HG02678 (cell line): ENCODE data around the gene SIDT1.

Source experiments
- ATAC-seq: cut with Tn5 transposase; IDR thresholded peaks from one replicate; pipeline ENCODE4 v1.9.1; 2021; ENCODE audit warnings: mild to moderate bottlenecking, moderate library complexity; ENCODE audit not compliant: unreplicated experiment

SIDT1 gene

DNA sequence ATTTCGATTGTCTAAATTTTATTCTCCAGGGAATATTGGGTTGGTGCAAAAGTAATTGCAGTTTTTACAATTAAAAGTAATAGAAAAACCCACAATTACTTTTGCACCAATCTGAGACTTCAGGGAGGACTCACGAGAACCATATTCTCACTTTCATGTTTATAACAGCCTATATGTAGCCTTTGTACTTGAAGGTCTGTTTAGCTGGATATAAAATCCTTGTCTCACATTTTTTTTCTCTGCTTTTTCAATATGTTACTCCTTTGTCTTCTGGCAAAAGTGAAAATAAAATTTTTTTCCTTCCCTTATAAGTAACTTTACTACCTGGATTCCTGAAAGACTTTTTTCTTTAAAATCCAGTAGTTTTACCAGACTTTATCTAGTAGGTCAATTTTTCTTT, 9.2 kb downstream of the SIDT1 start:
- no peak for ATAC-seq

DNA sequence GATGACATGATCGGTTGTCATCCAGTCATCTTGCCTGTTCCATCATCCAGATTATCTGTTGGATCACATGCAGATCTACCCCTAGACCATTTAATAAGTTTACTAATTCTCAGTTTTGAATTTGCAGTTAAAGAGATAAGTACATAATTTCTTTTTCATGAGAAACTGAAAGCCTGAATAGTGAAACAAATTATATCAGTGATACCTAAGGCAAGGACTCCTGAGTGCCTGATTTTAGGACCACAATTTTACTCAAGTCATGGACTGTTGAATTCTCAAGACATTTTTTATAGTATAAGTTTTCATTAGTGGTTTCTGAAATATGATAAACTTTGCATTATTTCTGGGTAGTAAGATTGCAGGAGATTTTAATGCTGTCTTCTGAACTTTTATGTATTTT, 13.2 kb downstream of the SIDT1 start:
- no peak for ATAC-seq

DNA sequence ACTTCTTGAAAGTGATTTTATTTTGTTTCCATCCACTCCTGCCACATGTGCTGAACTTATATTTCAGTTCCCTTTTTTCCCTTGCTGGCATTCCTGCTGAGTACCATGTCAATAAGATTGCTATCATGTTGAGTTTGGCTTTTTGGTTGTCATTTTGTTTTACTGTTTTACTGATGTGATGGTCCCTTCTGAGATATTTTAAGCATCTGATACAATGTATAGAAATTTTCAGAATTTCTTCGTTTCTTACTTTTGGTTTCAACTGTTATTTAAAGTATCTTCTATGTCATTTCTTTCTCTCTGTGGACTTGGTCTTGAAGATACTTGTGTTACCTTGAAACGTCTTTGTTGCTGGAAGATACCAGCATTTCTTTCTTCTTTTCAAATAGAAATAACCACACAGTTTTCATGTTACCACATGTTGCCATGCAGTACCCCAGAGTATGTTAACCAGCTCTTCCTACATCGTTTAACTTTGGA, 14.1 kb downstream of the SIDT1 start:
- ATAC-seq = peak; percentile 88

DNA sequence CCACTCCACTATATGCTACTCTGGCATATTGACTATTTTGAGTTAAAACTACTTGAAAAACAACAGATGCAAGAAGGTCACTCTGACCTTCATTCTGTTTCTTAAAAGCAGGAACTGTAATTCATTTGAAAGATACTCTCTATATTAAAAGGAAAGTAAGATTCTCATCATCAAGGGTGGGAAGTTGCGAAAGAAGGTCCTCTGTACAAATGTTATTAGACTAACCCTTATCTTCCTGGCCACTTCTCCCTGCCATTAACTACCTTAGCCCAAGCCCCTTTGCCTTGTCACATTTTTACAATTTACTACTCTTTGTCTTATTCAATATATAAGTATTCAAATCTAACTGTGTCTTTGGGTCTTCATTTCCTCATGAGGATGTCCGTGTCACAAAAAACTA, 16.1 kb downstream of the SIDT1 start:
- ATAC-seq = no peak

DNA sequence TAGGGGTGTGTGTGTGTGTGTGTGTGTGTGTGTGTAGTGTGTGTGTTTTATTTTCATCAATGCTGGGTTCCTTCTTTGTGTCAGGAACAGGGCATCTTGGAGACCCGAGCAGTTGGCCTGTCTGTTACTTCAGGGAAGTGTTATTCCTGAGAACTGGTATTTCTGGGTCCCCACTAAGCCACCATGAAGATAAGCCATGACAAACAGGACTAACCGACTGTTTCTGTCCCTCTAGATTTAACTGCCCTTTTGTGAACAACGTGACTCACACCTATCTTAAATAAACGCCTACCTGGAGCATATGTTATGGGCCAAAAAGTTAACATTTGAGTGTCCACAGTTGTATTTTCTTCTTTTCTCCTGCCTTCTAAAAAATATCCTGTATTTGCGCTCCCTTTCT, 19.5 kb downstream of the SIDT1 start:
- ATAC-seq = no peak

DNA sequence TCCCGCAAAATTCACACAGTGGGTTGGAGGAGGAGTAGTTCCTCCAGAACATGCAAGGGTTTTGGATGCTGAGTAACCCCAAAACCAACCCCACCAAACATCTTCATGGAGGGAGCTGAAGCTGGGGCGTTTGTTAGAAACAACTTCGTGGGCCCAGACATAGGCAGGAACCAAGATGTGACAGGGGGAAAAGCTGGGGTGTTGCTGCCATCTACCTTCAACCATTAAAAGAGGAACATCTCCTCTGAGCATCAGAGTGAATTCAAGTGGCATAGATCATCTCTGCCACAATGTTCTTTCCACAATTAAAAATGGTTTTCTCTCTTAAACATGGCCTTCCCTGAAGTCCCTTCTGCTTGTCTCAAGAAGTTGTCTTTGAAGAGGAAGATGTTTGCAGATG, 20.5 kb downstream of the SIDT1 start:
- ATAC-seq = peak; percentile 66

DNA sequence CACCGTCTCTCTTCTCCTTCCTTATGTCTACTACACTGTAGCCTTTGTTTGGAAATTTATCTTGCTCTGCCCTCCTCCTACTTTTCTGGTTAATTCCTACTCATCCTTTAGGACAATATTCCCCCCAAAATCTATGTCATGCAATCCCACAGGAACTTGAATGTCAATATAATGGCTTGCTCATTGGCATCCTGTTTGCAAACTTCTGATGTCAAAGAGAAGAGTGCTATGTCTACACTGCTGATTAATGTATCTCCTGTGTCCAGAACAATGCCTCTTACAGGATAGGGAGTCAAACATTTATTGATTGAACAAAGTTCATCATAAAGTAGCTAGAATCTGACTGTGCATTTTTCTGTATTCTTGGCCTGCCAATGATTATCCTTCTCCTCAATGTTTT, 22.8 kb downstream of the SIDT1 start:
- no peak for ATAC-seq

DNA sequence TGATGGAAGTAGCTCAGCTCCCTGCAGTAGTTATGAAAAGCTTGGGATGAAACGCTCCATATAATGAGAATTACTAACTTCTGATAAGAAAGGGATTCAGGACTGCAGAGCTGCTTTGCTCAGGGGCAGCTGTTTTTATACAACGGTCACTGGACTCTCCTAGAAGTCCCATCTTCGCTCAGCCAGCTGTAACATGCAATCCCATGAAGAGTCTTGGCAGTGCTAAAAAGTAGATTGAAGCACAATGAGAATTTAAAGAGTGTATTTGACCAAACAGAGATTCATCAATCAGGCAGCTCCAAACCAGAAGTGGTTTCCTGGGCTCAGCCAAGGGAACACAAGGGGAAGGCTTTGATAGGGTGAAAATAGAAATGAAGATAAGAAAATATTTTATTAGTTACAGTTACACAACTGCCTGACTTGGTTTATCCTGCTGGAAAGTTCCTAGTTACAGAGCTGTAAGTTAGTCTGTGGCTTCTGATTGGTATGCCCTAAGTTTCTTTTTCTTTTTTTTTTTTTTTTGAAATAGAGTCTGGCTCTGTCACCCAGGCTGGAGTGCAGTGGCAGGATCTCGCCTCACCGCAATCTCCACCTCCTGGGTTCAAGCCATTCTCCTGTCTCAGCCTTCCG, 24.1 kb downstream of the SIDT1 start:
- ATAC-seq = no peak

DNA sequence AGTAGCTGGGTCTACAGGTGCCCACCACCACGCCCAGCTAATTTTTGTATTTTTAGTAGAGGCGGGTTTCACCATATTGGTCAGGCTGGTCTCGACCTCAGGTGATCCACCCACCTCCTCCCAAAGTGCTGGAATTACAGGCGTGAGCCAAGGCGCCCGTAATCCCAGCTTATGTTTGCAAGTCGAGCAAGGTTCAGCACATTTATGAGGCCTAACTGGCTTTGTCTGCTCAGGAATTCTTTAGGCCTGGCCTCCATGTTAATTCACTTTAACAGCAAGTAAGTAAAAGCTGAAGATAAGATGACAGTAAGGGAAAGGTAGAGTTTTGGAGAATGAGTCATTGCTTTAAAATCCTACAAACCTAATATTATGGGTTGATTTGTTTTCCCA, 24.6 kb downstream of the SIDT1 start:
- no peak for ATAC-seq

DNA sequence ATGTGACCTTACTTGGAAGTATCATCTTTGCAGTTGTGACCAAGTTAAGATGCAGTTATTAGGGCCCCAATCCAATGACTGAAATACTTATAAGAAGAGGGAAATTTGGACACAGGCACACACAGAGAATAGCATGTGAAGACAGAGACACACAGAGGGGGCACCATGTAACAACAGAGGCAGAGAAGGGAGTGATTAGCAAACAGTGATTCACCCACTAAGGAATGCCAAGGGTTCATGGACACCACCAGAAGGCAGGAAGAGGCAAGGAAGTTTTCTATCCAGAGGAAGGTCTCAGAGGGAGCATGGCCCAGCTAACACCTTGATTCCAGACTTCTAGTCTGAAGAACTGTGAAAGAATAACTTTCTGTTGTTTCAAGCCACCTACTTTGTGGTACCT, 25.0 kb downstream of the SIDT1 start:
- ATAC-seq = no peak

DNA sequence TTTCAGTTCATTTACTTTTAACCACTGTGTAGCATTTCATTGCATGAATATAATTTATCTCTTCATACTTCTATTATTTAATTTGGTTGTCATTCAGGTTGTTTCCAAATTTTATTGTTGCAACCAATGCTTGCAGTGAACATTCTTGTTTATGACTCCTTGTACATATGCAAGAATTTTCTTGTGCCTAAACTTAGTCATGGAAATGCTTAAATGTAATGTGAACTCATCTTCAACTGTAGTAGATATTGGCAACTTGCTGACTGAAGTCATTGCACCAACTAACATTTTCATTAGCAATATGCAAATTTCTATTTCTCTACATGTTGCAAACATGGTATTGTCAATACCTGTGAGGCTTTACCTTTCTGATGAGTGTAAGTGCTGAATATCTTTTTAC, 26.7 kb downstream of the SIDT1 start:
- no peak for ATAC-seq

DNA sequence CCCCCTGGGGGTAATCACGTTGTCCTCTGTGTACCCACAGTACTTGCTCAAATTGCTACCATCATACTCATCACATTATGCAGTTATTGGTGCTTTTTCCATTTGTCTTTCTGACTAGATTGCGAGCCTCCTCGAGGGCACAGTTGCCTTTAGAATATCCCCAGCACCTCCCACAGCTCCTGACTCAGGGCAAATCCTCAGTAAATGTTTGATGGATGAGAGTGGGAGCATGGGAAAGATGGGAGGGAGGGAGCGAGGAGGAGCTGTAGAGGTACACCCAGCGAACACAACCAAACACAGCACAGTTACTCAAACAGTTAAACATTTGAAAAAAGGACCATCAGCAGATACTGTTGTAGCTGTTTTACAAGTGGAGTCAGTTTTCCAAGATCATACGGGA, 27.9 kb downstream of the SIDT1 start:
- no peak for ATAC-seq

DNA sequence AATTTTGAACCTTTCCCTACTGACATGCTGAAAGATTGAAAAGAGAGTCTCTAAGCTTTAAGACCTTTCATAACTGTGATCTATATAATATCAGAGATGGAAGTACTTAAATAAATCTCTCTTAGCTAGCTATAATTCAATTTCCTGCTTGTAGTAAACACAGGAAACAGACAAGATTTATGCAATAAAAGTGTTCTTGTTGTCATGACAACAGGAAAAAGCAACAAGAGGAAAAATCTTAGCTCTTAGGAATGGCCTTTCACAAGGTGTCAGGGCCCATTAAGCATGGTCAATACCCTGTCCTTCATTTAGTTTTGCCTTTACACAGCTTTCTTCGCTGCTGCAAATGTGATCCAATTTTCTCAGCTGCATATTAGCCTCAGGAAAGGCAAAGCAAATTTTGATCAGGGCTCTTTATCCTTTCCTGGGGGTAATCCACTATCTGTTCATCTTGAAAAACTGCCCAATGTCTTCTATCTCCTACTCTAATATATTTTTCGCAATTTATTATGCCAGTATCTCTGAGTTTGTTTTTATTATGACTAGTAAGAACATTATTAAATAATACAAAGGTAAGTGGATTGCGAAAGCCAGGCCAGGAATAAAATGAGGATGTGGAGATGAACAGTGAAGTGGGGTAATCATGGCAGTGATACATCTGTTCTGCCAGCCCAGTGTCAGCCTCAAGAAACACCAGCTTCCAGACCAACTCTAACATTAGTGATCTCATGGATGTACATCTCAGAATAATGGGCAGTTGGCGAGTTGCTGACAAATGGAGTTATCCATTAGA, 28.7 kb downstream of the SIDT1 start:
- ATAC-seq = no peak

DNA sequence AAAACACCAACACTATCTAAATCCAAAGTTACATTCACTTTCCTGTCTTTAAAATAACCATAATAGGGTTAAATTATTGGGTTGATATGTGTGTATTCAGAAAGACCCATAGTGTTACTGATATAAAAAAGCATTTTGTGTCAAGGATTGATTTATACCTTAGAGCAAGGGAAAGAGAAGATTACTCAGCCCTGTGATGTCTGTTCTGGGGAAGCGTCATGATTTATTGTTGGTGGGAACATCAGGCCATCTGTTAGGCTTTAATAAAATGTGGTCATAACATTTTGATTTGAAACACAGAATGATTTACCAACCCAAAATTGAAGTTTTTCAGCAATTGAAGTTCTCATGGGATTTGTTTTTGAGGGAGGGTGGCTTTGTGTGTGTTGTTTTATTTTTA, 33.2 kb downstream of the SIDT1 start:
- no peak for ATAC-seq

DNA sequence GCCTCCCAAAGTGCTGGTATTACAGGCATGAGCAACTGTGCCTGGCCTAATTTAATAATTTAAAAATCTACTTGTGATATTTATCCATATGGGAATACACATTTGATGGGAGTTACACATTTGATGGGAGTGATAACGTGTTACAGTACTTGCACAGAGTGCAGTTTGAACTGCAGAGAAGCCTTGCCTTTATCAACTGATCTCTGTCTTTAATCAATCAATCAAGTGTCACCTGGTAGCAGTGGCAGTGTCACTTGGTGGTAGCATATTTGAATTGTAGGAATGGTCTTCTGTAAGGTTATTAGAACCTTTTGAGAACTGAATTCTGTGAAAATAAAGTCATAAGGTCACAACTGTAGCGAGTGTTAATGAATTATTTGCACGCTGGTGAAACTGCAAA, 37.8 kb downstream of the SIDT1 start:
- ATAC-seq = no peak

DNA sequence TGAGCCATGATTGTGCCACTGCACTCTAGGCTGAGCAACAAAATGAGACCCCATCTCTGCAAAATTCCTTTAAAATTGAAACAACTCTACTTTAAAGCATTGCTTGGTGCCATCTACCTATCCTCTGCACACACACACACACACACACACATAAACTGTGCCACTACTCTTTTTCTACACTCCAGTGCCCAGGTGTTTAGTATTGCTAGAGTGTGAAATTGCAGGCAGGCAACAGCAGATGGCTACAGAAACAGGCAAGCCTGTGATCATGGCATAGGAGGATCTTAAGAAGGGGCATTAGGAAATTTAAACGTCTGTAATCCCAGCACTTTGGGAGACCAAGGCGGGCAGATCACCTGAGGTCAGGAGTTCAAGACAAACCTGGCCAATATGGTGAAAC, 39.0 kb downstream of the SIDT1 start:
- ATAC-seq = no peak

DNA sequence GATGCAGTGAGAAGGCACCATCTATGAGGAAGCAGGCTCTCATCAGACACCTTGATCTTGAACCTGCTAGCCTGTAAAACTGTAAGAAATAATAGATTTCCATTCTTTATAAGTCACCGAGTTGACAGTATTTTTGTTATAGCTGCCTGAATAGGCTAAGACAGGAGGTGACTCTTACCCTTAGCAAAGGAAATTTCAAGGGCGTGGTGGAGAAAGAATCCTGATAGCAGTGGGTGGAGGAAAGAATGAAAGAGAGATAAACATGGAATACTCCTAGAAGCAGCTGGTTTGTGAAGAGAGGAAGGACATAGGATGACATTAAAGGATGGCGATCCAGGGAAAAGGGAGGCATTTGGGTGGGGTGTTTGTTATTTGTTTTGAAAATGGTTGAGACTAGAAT, 41.4 kb downstream of the SIDT1 start:
- ATAC-seq = no peak

DNA sequence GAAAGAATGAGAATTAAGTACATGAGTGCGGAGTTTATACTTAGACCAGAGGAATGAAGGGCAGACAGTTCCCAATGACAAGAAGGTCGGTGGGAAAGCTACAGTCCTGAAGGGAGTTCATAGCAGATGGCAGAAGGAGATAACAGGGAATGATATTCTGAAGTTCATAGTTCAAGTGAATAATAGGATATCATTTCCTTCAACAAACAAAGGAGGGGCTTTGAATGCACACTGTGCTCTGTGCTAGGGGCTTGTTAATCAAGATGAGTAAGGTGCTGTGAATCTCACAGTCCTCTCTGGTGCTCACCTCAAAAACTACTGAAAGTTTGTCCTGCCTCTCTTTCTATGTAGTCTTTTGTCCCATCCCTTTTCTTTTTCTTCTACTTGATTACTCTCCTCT, 41.9 kb downstream of the SIDT1 start:
- no peak for ATAC-seq

DNA sequence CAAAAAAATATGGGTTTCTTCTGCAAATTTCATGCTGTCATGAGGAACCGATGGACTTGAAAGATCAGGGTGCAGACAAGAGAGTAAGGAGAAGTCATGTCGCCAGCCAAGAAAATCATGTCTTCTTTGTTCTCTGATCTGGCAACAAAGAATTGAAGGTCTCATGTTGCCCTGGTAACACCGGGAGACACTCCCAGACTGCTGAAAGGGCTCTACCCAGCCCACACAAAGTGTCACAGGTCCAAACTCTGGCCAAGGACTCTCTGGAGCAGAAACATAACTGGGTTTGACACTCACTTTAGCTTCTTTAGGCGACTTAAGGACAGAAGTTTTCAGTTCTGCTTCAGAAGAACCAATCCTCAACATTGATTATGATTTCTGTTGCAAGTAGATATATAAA, 42.9 kb downstream of the SIDT1 start:
- ATAC-seq = no peak

DNA sequence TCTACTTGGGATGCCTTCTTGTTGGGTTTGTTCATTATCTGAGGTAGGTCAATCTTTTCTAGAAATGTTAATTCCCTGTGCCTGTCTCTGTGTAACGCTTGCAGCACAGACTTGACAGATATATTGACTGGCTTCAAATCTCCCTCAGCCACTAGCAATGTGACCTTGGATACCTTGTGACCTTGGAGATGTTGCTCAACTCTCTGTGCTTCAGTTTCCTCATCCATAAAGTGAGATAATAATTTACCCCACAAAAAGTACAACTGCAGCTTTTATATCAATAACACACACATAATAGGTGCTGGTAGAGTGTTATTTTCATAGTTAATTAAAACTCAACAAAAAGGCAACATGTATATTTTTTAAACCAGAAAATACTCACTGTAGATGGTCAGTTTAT, 52.9 kb downstream of the SIDT1 start:
- no peak for ATAC-seq

DNA sequence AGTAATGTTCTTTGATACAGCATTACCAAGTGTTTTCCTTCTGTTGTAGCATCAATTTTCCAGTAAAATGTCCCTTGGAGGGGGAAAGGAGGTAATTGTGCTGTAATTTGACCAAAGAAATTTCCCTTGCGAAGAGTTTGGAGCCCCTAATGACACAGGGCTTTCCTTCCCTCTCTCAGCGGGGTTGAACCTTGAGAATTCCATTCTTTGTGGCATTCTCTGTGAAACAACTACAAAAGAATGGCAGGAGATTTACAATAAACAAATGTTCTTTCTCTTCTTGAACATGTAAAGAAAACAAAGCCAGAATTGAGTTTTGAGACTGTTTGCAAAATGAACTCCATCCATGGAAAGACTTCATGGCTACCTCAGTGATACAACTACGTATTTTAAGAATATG, 53.4 kb downstream of the SIDT1 start:
- ATAC-seq = no peak

DNA sequence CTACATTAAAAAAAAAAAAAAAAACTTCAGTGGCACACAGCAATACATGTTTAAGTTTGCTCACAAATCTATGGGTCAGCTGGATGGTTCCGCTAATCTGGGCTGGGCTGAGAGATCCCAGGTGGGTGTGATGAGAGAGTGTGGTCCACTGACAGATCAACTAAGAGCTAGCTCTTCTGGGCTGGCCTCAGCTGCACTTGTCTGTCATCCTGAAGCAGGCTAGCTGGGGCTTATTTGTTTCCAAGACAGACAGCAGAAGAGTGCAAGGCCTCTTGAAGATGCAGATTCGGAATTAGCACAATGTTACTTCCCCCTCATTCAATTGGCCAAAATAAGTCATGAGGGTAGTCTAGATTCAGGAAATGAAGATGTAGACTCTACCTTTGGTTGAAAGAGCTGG, 56.5 kb downstream of the SIDT1 start:
- no peak for ATAC-seq

DNA sequence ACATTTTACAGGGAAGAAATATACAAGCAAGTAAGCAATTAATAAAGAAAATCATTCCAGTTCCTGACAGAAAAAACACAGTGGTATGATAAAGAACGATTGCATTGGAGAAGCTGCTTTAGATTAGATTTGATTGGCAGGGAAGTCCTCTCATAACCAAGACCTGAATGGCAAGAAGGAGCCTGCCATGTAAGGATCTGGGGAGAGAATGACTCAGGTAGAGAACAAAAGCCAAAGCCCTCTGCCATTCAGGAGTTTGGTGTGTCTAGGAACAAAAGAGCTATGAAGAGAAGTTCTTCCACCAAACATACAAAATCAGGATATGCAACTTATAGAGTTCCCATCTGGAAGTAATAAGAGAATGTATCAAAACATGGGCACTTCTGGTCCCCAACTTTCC, 57.6 kb downstream of the SIDT1 start:
- no peak for ATAC-seq
